ENCODE data around the gene SPTLC2.

SPTLC2 gene

DNA sequence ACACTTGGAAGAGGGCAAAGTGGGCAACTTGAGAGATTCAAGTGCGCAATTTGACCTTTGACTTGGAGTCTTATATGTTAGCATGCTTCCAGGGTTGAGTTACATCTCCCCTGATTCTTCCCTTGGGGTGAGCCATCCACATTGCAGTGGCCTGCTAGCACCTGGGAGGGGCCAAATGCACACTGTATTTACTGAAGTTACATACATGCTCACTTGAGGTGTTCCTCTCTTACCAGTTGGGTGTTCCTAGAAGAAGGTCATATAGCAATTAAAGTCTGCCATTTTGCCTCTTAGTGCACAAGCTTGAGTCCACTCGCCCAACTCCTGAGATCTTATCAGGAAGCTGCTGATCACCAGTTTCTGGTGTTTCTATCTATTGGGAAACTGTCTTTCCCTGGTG lies 13.7 kb upstream of the SPTLC2 start:
- ATAC-seq: no peak
- no peak for TF ChIP-seq TCF4 (CRISPR knock-in tag; IDR thresholded peaks at IDR 0.05; ENCODE audit: borderline replicate concordance)
- TF ChIP-seq, protein P1, sequence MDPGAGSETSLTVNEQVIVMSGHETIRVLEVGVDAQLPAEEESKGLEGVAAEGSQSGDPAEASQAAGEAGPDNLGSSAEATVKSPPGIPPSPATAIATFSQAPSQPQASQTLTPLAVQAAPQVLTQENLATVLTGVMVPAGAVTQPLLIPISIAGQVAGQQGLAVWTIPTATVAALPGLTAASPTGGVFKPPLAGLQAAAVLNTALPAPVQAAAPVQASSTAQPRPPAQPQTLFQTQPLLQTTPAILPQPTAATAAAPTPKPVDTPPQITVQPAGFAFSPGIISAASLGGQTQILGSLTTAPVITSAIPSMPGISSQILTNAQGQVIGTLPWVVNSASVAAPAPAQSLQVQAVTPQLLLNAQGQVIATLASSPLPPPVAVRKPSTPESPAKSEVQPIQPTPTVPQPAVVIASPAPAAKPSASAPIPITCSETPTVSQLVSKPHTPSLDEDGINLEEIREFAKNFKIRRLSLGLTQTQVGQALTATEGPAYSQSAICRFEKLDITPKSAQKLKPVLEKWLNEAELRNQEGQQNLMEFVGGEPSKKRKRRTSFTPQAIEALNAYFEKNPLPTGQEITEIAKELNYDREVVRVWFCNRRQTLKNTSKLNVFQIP (CRISPR knock-in tag; IDR thresholded peaks at IDR 0.05; ENCODE audit: borderline replicate concordance, low read depth): no peak
- TF ChIP-seq ARNTL (CRISPR knock-in tag; IDR thresholded peaks at IDR 0.05; ENCODE audit: borderline replicate concordance, low read depth): no peak
- TF ChIP-seq ESRRG (CRISPR knock-in tag; IDR thresholded peaks at IDR 0.05): no peak
- no peak for TF ChIP-seq ZNF565 (CRISPR knock-in tag; conservative IDR thresholded peaks at IDR 0.05; ENCODE audit: low read depth)
- TF ChIP-seq GLIS3 (CRISPR knock-in tag; IDR thresholded peaks at IDR 0.05): no peak
- TF ChIP-seq SNAI2 (CRISPR knock-in tag; IDR thresholded peaks at IDR 0.05): no peak
- TF ChIP-seq ZNF8 (CRISPR knock-in tag; IDR thresholded peaks at IDR 0.05): no peak
- no peak for TF ChIP-seq TOX (CRISPR knock-in tag; IDR thresholded peaks at IDR 0.05; ENCODE audit: borderline replicate concordance)

DNA sequence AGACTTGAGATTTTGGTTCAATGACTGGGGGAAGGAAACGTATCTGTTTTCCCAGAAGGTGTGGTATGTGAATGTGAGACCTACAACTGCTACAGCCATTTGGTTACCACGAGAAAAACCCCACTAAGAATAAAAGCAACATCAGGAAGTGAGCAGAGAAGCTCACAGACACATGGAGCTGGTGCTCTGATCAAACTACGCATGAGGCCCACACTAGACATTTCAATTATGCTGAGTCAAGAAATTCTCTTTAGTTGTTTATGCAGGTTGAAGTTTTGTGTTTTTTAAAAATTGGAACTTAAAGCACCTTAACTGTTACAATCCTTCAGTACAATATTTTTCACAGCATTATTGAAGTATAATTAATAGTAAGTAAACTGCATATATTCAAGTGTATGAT lies 8.9 kb upstream of the SPTLC2 start:
- no peak for ATAC-seq
- no peak for TF ChIP-seq BACH2 (CRISPR knock-in tag; IDR thresholded peaks at IDR 0.05; ENCODE audit: borderline replicate concordance)
- no peak for TF ChIP-seq TOX (CRISPR knock-in tag; IDR thresholded peaks at IDR 0.05; ENCODE audit: borderline replicate concordance)
- TF ChIP-seq ISL1 (CRISPR knock-in tag; IDR thresholded peaks at IDR 0.05): no peak
- TF ChIP-seq ZFP3 (CRISPR knock-in tag; IDR thresholded peaks at IDR 0.05): no peak
- TF ChIP-seq, protein P2, sequence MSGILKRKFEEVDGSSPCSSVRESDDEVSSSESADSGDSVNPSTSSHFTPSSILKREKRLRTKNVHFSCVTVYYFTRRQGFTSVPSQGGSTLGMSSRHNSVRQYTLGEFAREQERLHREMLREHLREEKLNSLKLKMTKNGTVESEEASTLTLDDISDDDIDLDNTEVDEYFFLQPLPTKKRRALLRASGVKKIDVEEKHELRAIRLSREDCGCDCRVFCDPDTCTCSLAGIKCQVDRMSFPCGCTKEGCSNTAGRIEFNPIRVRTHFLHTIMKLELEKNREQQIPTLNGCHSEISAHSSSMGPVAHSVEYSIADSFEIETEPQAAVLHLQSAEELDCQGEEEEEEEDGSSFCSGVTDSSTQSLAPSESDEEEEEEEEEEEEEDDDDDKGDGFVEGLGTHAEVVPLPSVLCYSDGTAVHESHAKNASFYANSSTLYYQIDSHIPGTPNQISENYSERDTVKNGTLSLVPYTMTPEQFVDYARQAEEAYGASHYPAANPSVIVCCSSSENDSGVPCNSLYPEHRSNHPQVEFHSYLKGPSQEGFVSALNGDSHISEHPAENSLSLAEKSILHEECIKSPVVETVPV (CRISPR knock-in tag; IDR thresholded peaks at IDR 0.05): no peak
- TF ChIP-seq ZFP30 (CRISPR knock-in tag; IDR thresholded peaks at IDR 0.05): no peak
- TF ChIP-seq SNAI2 (CRISPR knock-in tag; IDR thresholded peaks at IDR 0.05): no peak

DNA sequence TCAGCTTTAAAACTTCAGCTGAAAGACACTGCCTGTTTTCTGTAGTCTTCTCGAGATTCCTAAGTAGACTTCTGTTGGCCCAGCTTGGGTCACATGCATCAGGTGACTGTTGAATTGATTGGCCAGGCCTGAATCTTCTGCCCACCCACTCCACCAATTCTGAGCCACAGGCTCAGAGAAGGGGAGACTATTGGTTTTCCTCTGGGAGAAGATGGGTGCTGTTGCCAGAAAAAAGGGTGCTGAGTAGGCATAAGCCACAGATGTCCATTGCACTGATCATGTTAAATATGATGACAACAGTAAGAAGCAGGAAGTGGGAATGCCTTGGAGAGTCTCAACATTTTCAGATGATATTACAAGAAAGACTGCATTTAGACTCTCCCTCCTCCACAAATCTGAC lies 6.8 kb upstream of the SPTLC2 start:
- TF ChIP-seq OSR1 (CRISPR knock-in tag; IDR thresholded peaks at IDR 0.05) (no peak), BACH2 (CRISPR knock-in tag; IDR thresholded peaks at IDR 0.05; ENCODE audit: borderline replicate concordance) (no peak), ZC3H10 (CRISPR knock-in tag; IDR thresholded peaks at IDR 0.05) (no peak)
- ATAC-seq: no peak

DNA sequence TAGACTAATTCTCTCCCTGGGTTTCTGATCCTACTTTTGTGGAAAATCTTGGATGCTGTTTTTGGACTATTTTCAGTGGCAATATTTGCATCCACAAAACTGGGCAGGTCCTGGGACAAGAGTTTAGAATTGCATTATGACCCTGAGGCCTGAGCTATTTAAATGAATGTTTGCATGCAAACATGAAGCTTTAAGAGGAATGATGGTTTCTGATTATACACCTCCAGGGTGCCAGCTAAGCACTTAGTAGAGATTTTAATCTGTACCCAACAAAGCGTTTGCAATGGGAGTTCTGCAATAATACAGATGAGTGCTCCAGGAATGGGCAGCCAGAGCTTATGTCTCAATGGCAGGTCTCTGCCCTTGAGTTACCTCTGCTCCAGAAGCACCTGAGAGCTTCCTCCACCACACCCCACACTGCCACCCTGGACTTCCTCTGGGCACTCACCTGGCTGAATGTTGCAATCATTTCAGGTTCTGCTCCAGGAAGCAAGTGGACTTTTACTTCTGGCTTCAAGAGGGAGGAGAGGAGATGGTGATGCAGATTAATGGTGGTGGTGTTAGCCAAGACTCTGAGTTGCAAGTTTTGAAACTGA lies 6.0 kb upstream of the SPTLC2 start:
- no peak for ATAC-seq
- TF ChIP-seq TCF4 (CRISPR knock-in tag; IDR thresholded peaks at IDR 0.05; ENCODE audit: borderline replicate concordance): no peak
- no peak for TF ChIP-seq SNAI2 (CRISPR knock-in tag; IDR thresholded peaks at IDR 0.05)
- TF ChIP-seq ZC3H10 (CRISPR knock-in tag; IDR thresholded peaks at IDR 0.05): no peak
- TF ChIP-seq, protein P3, sequence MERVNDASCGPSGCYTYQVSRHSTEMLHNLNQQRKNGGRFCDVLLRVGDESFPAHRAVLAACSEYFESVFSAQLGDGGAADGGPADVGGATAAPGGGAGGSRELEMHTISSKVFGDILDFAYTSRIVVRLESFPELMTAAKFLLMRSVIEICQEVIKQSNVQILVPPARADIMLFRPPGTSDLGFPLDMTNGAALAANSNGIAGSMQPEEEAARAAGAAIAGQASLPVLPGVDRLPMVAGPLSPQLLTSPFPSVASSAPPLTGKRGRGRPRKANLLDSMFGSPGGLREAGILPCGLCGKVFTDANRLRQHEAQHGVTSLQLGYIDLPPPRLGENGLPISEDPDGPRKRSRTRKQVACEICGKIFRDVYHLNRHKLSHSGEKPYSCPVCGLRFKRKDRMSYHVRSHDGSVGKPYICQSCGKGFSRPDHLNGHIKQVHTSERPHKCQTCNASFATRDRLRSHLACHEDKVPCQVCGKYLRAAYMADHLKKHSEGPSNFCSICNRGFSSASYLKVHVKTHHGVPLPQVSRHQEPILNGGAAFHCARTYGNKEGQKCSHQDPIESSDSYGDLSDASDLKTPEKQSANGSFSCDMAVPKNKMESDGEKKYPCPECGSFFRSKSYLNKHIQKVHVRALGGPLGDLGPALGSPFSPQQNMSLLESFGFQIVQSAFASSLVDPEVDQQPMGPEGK (CRISPR knock-in tag; IDR thresholded peaks at IDR 0.05; ENCODE audit: borderline replicate concordance): no peak
- TF ChIP-seq GLIS3 (CRISPR knock-in tag; IDR thresholded peaks at IDR 0.05): no peak
- no peak for TF ChIP-seq ZNF565 (CRISPR knock-in tag; conservative IDR thresholded peaks at IDR 0.05; ENCODE audit: low read depth)
- no peak for TF ChIP-seq TOX (CRISPR knock-in tag; IDR thresholded peaks at IDR 0.05; ENCODE audit: borderline replicate concordance)
- TF ChIP-seq, protein P1 (CRISPR knock-in tag; IDR thresholded peaks at IDR 0.05; ENCODE audit: borderline replicate concordance, low read depth): no peak
- no peak for TF ChIP-seq BACH2 (CRISPR knock-in tag; IDR thresholded peaks at IDR 0.05; ENCODE audit: borderline replicate concordance)
- TF ChIP-seq ARNTL (CRISPR knock-in tag; IDR thresholded peaks at IDR 0.05; ENCODE audit: borderline replicate concordance, low read depth): no peak
- TF ChIP-seq, protein P4, sequence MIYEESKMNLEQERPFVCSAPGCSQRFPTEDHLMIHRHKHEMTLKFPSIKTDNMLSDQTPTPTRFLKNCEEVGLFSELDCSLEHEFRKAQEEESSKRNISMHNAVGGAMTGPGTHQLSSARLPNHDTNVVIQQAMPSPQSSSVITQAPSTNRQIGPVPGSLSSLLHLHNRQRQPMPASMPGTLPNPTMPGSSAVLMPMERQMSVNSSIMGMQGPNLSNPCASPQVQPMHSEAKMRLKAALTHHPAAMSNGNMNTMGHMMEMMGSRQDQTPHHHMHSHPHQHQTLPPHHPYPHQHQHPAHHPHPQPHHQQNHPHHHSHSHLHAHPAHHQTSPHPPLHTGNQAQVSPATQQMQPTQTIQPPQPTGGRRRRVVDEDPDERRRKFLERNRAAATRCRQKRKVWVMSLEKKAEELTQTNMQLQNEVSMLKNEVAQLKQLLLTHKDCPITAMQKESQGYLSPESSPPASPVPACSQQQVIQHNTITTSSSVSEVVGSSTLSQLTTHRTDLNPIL (CRISPR knock-in tag; IDR thresholded peaks at IDR 0.05; ENCODE audit: low read depth): no peak
